SK-N-SH (cell line): ENCODE data around the gene IFT27.

ENCODE experiments used
- EP300 ChIP-seq, 2 experiments: IDR thresholded peaks; 2 replicates each; pipeline versions ENCODE4 v1.4.0 to v1.6.1; 2012; ENCODE audit warnings: borderline replicate concordance in 1 of 2, low read depth in 1 of 2, low read length in 1 of 2
- JUND ChIP-seq: IDR thresholded peaks from 2 replicates; pipeline ENCODE4 v1.4.0; 2012
- POLR2AphosphoS5 ChIP-seq: IDR thresholded peaks from 2 replicates; pipeline ENCODE4 v1.6.1; 2012; ENCODE audit warnings: low read depth, low read length
- RAD21 ChIP-seq: IDR thresholded peaks from 2 replicates; pipeline ENCODE4 v1.6.1; 2012; ENCODE audit warnings: mild to moderate bottlenecking, low read length
- SIN3A ChIP-seq: IDR thresholded peaks from 2 replicates; pipeline ENCODE4 v1.6.1; 2012; ENCODE audit warnings: low read depth, mild to moderate bottlenecking, low read length, moderate library complexity, borderline replicate concordance
- SMC3 ChIP-seq: IDR thresholded peaks from 2 replicates; pipeline ENCODE4 v1.6.1; 2012; ENCODE audit warnings: low read depth, low read length, improper control_type of control experiment
- TAF1 ChIP-seq: IDR thresholded peaks from 2 replicates; pipeline ENCODE4 v1.6.1; 2012; ENCODE audit warnings: low read depth, mild to moderate bottlenecking, low read length, moderate library complexity, borderline replicate concordance
- TF ChIP-seq, protein P1 (sequence below): fragments of 200-600 bp; sonication (generic); IDR thresholded peaks from 2 replicates; pipeline ENCODE4 v1.6.1; 2017; ENCODE audit warnings: antibody characterized with exemption, mild to moderate bottlenecking, moderate library complexity
- TF ChIP-seq, protein P2 (sequence below): IDR thresholded peaks from 2 replicates; pipeline ENCODE4 v1.6.1; 2012; ENCODE audit warnings: mild to moderate bottlenecking, low read depth, low read length, moderate library complexity
- TF ChIP-seq, protein P3 (sequence below): IDR thresholded peaks from 2 replicates; pipeline ENCODE4 v1.4.0; 2012; ENCODE audit warnings: low read depth, borderline replicate concordance

DNA sequence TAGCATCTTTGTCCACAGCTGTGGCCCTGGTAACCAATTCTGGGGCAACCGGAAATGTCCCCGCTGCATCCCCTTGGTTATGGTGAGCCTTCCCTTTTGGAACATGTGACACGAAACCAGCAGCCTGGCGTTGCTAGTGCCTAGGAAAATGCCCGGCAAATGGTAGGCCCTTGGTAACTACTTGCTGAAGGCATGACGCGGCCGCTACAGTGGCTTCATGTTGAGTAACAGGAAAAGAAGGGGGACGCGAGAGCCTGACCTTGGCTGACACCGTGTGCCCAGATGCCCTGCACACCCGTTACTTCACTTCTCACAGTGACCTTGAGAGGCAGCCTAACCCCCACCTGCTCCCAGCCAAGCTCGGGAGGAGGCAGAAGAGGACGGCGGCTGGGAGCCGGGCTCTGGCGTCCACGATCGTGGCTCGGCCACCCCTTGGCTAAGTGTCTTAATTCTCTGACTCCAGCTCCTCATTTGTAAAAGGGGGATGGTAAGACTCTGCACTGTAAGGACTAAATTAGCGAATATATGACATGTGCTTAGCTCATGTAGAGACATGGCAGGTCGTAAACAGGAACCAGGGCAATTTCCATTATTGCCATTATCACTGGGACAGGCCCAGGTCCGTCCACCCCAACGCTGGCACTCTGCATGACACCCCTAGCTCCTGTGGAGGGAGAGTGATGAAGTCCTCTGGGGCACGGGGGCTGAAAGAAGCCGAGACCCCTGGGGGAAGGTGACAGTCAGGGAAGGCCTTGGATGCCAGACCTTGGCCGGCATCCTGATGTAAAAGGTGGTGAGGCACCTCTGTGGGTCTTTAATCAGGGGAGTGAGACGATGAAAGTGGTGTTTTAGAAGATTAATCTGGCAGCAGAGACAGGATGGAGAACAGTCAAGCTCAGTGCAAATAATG is 18.9 kb downstream of the IFT27 start:
- TF ChIP-seq, protein P1, sequence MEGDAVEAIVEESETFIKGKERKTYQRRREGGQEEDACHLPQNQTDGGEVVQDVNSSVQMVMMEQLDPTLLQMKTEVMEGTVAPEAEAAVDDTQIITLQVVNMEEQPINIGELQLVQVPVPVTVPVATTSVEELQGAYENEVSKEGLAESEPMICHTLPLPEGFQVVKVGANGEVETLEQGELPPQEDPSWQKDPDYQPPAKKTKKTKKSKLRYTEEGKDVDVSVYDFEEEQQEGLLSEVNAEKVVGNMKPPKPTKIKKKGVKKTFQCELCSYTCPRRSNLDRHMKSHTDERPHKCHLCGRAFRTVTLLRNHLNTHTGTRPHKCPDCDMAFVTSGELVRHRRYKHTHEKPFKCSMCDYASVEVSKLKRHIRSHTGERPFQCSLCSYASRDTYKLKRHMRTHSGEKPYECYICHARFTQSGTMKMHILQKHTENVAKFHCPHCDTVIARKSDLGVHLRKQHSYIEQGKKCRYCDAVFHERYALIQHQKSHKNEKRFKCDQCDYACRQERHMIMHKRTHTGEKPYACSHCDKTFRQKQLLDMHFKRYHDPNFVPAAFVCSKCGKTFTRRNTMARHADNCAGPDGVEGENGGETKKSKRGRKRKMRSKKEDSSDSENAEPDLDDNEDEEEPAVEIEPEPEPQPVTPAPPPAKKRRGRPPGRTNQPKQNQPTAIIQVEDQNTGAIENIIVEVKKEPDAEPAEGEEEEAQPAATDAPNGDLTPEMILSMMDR, result no peak
- no peak for TF ChIP-seq RAD21
- TF ChIP-seq, protein P2, sequence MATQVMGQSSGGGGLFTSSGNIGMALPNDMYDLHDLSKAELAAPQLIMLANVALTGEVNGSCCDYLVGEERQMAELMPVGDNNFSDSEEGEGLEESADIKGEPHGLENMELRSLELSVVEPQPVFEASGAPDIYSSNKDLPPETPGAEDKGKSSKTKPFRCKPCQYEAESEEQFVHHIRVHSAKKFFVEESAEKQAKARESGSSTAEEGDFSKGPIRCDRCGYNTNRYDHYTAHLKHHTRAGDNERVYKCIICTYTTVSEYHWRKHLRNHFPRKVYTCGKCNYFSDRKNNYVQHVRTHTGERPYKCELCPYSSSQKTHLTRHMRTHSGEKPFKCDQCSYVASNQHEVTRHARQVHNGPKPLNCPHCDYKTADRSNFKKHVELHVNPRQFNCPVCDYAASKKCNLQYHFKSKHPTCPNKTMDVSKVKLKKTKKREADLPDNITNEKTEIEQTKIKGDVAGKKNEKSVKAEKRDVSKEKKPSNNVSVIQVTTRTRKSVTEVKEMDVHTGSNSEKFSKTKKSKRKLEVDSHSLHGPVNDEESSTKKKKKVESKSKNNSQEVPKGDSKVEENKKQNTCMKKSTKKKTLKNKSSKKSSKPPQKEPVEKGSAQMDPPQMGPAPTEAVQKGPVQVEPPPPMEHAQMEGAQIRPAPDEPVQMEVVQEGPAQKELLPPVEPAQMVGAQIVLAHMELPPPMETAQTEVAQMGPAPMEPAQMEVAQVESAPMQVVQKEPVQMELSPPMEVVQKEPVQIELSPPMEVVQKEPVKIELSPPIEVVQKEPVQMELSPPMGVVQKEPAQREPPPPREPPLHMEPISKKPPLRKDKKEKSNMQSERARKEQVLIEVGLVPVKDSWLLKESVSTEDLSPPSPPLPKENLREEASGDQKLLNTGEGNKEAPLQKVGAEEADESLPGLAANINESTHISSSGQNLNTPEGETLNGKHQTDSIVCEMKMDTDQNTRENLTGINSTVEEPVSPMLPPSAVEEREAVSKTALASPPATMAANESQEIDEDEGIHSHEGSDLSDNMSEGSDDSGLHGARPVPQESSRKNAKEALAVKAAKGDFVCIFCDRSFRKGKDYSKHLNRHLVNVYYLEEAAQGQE, result no peak
- TF ChIP-seq EP300 (IDR thresholded peaks at IDR 0.05; ENCODE audit: borderline replicate concordance in 1 of 2, low read depth in 1 of 2, low read length in 1 of 2), result no peak
- no peak for TF ChIP-seq POLR2AphosphoS5
- no peak for TF ChIP-seq SIN3A
- TF ChIP-seq TAF1, result no peak
- TF ChIP-seq, protein P3, sequence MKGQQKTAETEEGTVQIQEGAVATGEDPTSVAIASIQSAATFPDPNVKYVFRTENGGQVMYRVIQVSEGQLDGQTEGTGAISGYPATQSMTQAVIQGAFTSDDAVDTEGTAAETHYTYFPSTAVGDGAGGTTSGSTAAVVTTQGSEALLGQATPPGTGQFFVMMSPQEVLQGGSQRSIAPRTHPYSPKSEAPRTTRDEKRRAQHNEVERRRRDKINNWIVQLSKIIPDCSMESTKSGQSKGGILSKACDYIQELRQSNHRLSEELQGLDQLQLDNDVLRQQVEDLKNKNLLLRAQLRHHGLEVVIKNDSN, result no peak
- no peak for TF ChIP-seq JUND
- TF ChIP-seq SMC3, result no peak
